HG03571 (cell line): ENCODE results near the gene MALRD1.
"Not testable (repeated sequence)": the region's sequence is repeated elsewhere in the genome, so short reads cannot be mapped to it uniquely, and the experiment has no call there.

ENCODE experiments used
- ATAC-seq: cut with Tn5 transposase; IDR thresholded peaks from one replicate; pipeline ENCODE4 v1.9.1; 2021; ENCODE audit not compliant: unreplicated experiment

The MALRD1 gene

GRCh38 chr10:19749185-19749729 lies 700.7 kb downstream of the MALRD1 start:
- ATAC-seq: no peak

- ATAC-seq: no peak
Observed at GRCh38 chr10:19750972-19751371, 702.4 kb downstream of the MALRD1 start.

GRCh38 chr10:19756919-19757318 lies 708.3 kb downstream of the MALRD1 start:
- ATAC-seq: no peak

- ATAC-seq: no peak
Observed at GRCh38 chr10:19762026-19762425, 713.4 kb downstream of the MALRD1 start.

GRCh38 chr10:19764111-19764510 lies 715.5 kb downstream of the MALRD1 start:
- no peak for ATAC-seq

GRCh38 chr10:19767876-19768275 lies 719.3 kb downstream of the MALRD1 start:
- no peak for ATAC-seq

GRCh38 chr10:19769826-19770225 lies 721.2 kb downstream of the MALRD1 start:
- not testable (repeated sequence) for ATAC-seq

- ATAC-seq: no peak
Observed at GRCh38 chr10:19772972-19773371, 724.4 kb downstream of the MALRD1 start.

- no peak for ATAC-seq
Observed at GRCh38 chr10:19775296-19775695, 726.7 kb downstream of the MALRD1 start.

- no peak for ATAC-seq
Observed at GRCh38 chr10:19777806-19778205, 729.2 kb downstream of the MALRD1 start.

- no peak for ATAC-seq
Observed at GRCh38 chr10:19778996-19779395, 730.4 kb downstream of the MALRD1 start.

GRCh38 chr10:19782430-19783089 lies 734.0 kb downstream of the MALRD1 start:
- no peak for ATAC-seq

- no peak for ATAC-seq
Observed at GRCh38 chr10:19783721-19784120, 735.1 kb downstream of the MALRD1 start.
